ENCODE results near the gene PRKCA. TPM values are rescaled to one million over a fixed set of nuclear protein-coding genes. Genes with fewer than 3 reads are reported as not detected.
A peak's percentile ranks its signal among the peaks of the same experiment; 100 is the strongest.

The PRKCA gene
- total RNA-seq, 2 donors from 2014 or later: 8.3 to 26.5 TPM

GRCh38 chr17:66567234-66568170 lies 265.1 kb downstream of the PRKCA start:
- WGBS: 44% methylated on average over 15 of the region's 15 CpGs
- intact Hi-C loops (cut with DNase I): loop anchor here (5.0 kb wide), 3 partner anchors 35 to 310 kb away; no protein-coding TSS in a partner anchor

GRCh38 chr17:66569572-66569971 lies 267.2 kb downstream of the PRKCA start:
- Histone ChIP-seq H3K4me3 (no peak overlapping the region), H3K9me3 (no peaks in the 10 kb centered on the region), H3K27ac (no peak overlapping the region), H3K36me3 (no peaks in the 10 kb centered on the region), H3K4me1 (replicated peaks) (no peaks in the 10 kb centered on the region), H3K27me3 (replicated peaks; ENCODE audit: insufficient read depth) (no peaks in the 10 kb centered on the region)
- WGBS: 89% methylated on average over 2 of the region's 2 CpGs
- DNase-seq (ENCODE audit: low spot score): no peak
- intact Hi-C loops (cut with DNase I): loop anchor here (5.0 kb wide), 3 partner anchors 37 to 312 kb away; no protein-coding TSS in a partner anchor
- TF ChIP-seq CTCF (IDR thresholded peaks at IDR 0.05): no peak
- no peak for TF ChIP-seq POLR2A (IDR thresholded peaks at IDR 0.05)
- no peak for TF ChIP-seq POLR2AphosphoS5 (IDR thresholded peaks at IDR 0.05)

More at GRCh38 chr17:66567234-66568170, 265.1 kb downstream of the PRKCA start:
- Histone ChIP-seq H3K27me3 (replicated peaks; ENCODE audit: insufficient read depth) (no peaks in the 10 kb centered on the region), H3K4me3 (no peak overlapping the region), H3K36me3 (no peaks in the 10 kb centered on the region), H3K27ac (peak overlapping the region; percentile 7 to 19), H3K9me3 (no peaks in the 10 kb centered on the region), H3K4me1 (replicated peaks) (no peaks in the 10 kb centered on the region)
- peak; percentile 57 for DNase-seq (ENCODE audit: low spot score)
- TF ChIP-seq POLR2AphosphoS5 (IDR thresholded peaks at IDR 0.05): peak; percentile 13
- TF ChIP-seq POLR2A (IDR thresholded peaks at IDR 0.05): no peak
- TF ChIP-seq CTCF (IDR thresholded peaks at IDR 0.05): peak; percentile 10 to 89 (median 66)

GRCh38 chr17:66570447-66571195 lies 268.2 kb downstream of the PRKCA start:
- Histone ChIP-seq H3K9me3 (no peaks in the 10 kb centered on the region), H3K4me3 (no peak overlapping the region), H3K27me3 (replicated peaks; ENCODE audit: insufficient read depth) (no peaks in the 10 kb centered on the region), H3K4me1 (replicated peaks) (no peaks in the 10 kb centered on the region), H3K36me3 (no peaks in the 10 kb centered on the region), H3K27ac (no peak overlapping the region)
- DNase-seq (ENCODE audit: low spot score): peak; percentile 24
- intact Hi-C loops (cut with DNase I): loop anchor here (5.0 kb wide), 1 partner anchor 57 kb away; no protein-coding TSS in a partner anchor
- 40% methylated on average over 9 of the region's 9 CpGs for WGBS
- TF ChIP-seq POLR2AphosphoS5 (IDR thresholded peaks at IDR 0.05): peak; percentile 76
- TF ChIP-seq POLR2A (IDR thresholded peaks at IDR 0.05): no peak

- Histone ChIP-seq H3K9me3 (no peaks in the 10 kb centered on the region), H3K4me1 (replicated peaks) (no peaks in the 10 kb centered on the region), H3K4me3 (no peak overlapping the region), H3K36me3 (no peaks in the 10 kb centered on the region), H3K27ac (no peak overlapping the region), H3K27me3 (replicated peaks; ENCODE audit: insufficient read depth) (no peaks in the 10 kb centered on the region)
- intact Hi-C loops (cut with DNase I): loop anchor here (5.0 kb wide), 1 partner anchor 56 kb away; no protein-coding TSS in a partner anchor
- no peak for DNase-seq (ENCODE audit: low spot score)
- TF ChIP-seq POLR2A (IDR thresholded peaks at IDR 0.05) (no peak), CTCF (IDR thresholded peaks at IDR 0.05) (no peak), POLR2AphosphoS5 (IDR thresholded peaks at IDR 0.05) (no peak)
- WGBS: 63% methylated on average over 8 of the region's 8 CpGs
Measured at GRCh38 chr17:66571745-66572144, 269.3 kb downstream of the PRKCA start.

- no peak for DNase-seq (ENCODE audit: low spot score)
- Histone ChIP-seq H3K36me3 (no peaks in the 10 kb centered on the region), H3K27ac (no peak overlapping the region), H3K4me3 (no peak overlapping the region), H3K9me3 (no peaks in the 10 kb centered on the region), H3K4me1 (replicated peaks) (no peaks in the 10 kb centered on the region), H3K27me3 (replicated peaks; ENCODE audit: insufficient read depth) (no peaks in the 10 kb centered on the region)
- intact Hi-C loops (cut with DNase I): loop anchor here (5.0 kb wide), 1 partner anchor 54 kb away; no protein-coding TSS in a partner anchor
- no peak for TF ChIP-seq POLR2A (IDR thresholded peaks at IDR 0.05)
- no peak for TF ChIP-seq POLR2AphosphoS5 (IDR thresholded peaks at IDR 0.05)
- no peak for TF ChIP-seq CTCF (IDR thresholded peaks at IDR 0.05)
- WGBS: 52% methylated on average over 4 of the region's 4 CpGs
Measured at GRCh38 chr17:66573078-66573477, 270.7 kb downstream of the PRKCA start.

All from prostate gland (tissue), 2 donors.